HG03066 (cell line): Measurements from ENCODE around the gene ATP2A1.
"Not testable (repeated sequence)": the region's sequence is repeated elsewhere in the genome, so short reads cannot be mapped to it uniquely, and the experiment has no call there.

Source experiments
- ATAC-seq: cut with Tn5 transposase; IDR thresholded peaks from one replicate; pipeline ENCODE4 v1.9.1; 2021; ENCODE audit warnings: low read depth; ENCODE audit not compliant: unreplicated experiment

Gene ATP2A1

GRCh38 chr16:28858421-28858820 is 19.9 kb upstream of the ATP2A1 start:
- ATAC-seq: no peak

- ATAC-seq: no peak
Measured at GRCh38 chr16:28859326-28859725, 19.0 kb upstream of the ATP2A1 start.

GRCh38 chr16:28863929-28864793 is 14.1 kb upstream of the ATP2A1 start:
- no peak for ATAC-seq

GRCh38 chr16:28865001-28865688 is 13.1 kb upstream of the ATP2A1 start:
- ATAC-seq: no peak

- no peak for ATAC-seq
Measured at GRCh38 chr16:28865722-28866453, 12.4 kb upstream of the ATP2A1 start.

GRCh38 chr16:28866454-28866804 is 11.9 kb upstream of the ATP2A1 start:
- no peak for ATAC-seq

GRCh38 chr16:28867241-28867640 is 11.0 kb upstream of the ATP2A1 start:
- ATAC-seq: no peak

- not testable (repeated sequence) for ATAC-seq
Measured at GRCh38 chr16:28867646-28868045, 10.6 kb upstream of the ATP2A1 start.

GRCh38 chr16:28869201-28869600 is 9.1 kb upstream of the ATP2A1 start:
- no peak for ATAC-seq

- no peak for ATAC-seq
Measured at GRCh38 chr16:28872952-28873351, 5.3 kb upstream of the ATP2A1 start.

- no peak for ATAC-seq
Measured at GRCh38 chr16:28873543-28874201, 4.6 kb upstream of the ATP2A1 start.

- no peak for ATAC-seq
Measured at GRCh38 chr16:28874406-28874805, 3.9 kb upstream of the ATP2A1 start.

GRCh38 chr16:28875134-28876018 is 2.9 kb upstream of the ATP2A1 start:
- no peak for ATAC-seq

- ATAC-seq: no peak
Measured at GRCh38 chr16:28876019-28876659, 2.1 kb upstream of the ATP2A1 start.

GRCh38 chr16:28876973-28877654 is 1.2 kb upstream of the ATP2A1 start:
- no peak for ATAC-seq

- no peak for ATAC-seq
Measured at GRCh38 chr16:28877655-28878000, 660 bp upstream of the ATP2A1 start.

GRCh38 chr16:28879261-28879840 is 1.1 kb downstream of the ATP2A1 start:
- no peak for ATAC-seq

- ATAC-seq: no peak
Measured at GRCh38 chr16:28879841-28880588, 1.7 kb downstream of the ATP2A1 start.
